NOMO-1 (cell line): Measurements from ENCODE around the gene MAPK12.
"Not testable (repeated sequence)": the region's sequence is repeated elsewhere in the genome, so short reads cannot be mapped to it uniquely, and the experiment has no call there.

ENCODE experiments used
- DNase-seq, 2 experiments: peaks; one replicate each; lab custom pipeline; 2025; ENCODE audit not compliant: unreplicated experiment in 2 of 2; lab: John Stamatoyannopoulos, UW

MAPK12 gene

GRCh38 chr22:50282361-50283155, 21.1 kb upstream of the MAPK12 start:
- DNase-seq = no peak

GRCh38 chr22:50281957-50282356, 20.5 kb upstream of the MAPK12 start:
- no peak for DNase-seq

GRCh38 chr22:50281384-50281760, 19.9 kb upstream of the MAPK12 start:
- no peak for DNase-seq

GRCh38 chr22:50280708-50281383, 19.4 kb upstream of the MAPK12 start:
- no peak for DNase-seq

GRCh38 chr22:50280022-50280707, 18.7 kb upstream of the MAPK12 start:
- DNase-seq = no peak

- DNase-seq = no peak
These were observed 17.6 kb upstream of the MAPK12 start for GRCh38 chr22:50278956-50279619.

- DNase-seq = no peak
These were observed 17.0 kb upstream of the MAPK12 start for GRCh38 chr22:50278461-50278860.

GRCh38 chr22:50277761-50278160, 16.3 kb upstream of the MAPK12 start:
- DNase-seq = no peak

- DNase-seq = peak; percentile 37 to 50
These were observed 14.7 kb upstream of the MAPK12 start for GRCh38 chr22:50276143-50276542.

GRCh38 chr22:50275181-50276055, 13.9 kb upstream of the MAPK12 start:
- no peak for DNase-seq

GRCh38 chr22:50274771-50275170, 13.3 kb upstream of the MAPK12 start:
- DNase-seq = no peak

GRCh38 chr22:50274311-50274710, 12.8 kb upstream of the MAPK12 start:
- DNase-seq = peak; percentile 15 to 21

GRCh38 chr22:50273781-50274180, 12.3 kb upstream of the MAPK12 start:
- DNase-seq = not testable (repeated sequence)

- DNase-seq = not testable (repeated sequence)
These were observed 11.9 kb upstream of the MAPK12 start for GRCh38 chr22:50273352-50273751.

- no peak for DNase-seq
These were observed 10.7 kb upstream of the MAPK12 start for GRCh38 chr22:50272044-50272802.

GRCh38 chr22:50271519-50271970, 10.1 kb upstream of the MAPK12 start:
- DNase-seq = peak; percentile 35 to 53

GRCh38 chr22:50270666-50271394, 9.3 kb upstream of the MAPK12 start:
- peak; percentile 51 to 59 for DNase-seq

GRCh38 chr22:50269970-50270665, 8.6 kb upstream of the MAPK12 start, which contains the start of gene MAPK11:
TSS of gene MAPK11 (minus strand) at chr22:50270380. CDS start at chr22:50270292, 88 bp downstream.
- DNase-seq = no peak
